A673 (cell line): ENCODE measurements around the gene KLHL35. TPM values are rescaled to one million over a fixed set of nuclear protein-coding genes. Genes with fewer than 3 reads are reported as not detected.
"Not testable (repeated sequence)": the region's sequence is repeated elsewhere in the genome, so short reads cannot be mapped to it uniquely, and the experiment has no call there.

Experiments
- BruUV-seq: library from RNA; stranded (reverse); fragments of 400-500 nt; replicated peaks from 2 replicates; lab custom pipeline; 2021; lab: Mats Ljungman, UMichigan
- CTCF ChIA-PET: fragments of 300-600 bp; sonication (Branson Sonifier 250); formaldehyde crosslinking; loops from one replicate; lab custom pipeline; 2022; ENCODE audit warnings: antibody characterized with exemption; lab: Charles Lee
- POLR2A ChIA-PET: fragments of 300-600 bp; sonication (Branson Sonifier 250); formaldehyde crosslinking; loops from one replicate; lab custom pipeline; 2022; ENCODE audit warnings: antibody characterized with exemption; ENCODE audit not compliant: low non-redundant PET; lab: Charles Lee
- DNase-seq: peaks from one replicate; pipeline ENCODE4 v3.0.0-alpha.2; 2015; ENCODE audit warnings: low spot score
- H3K27ac ChIP-seq: fragments of 200-600 bp; sonication (generic); 2 replicates; pipeline ENCODE4 v1.5.1; 2016; ENCODE audit warnings: mixed run types, low read depth, mild to moderate bottlenecking, mixed read lengths, antibody characterized with exemption, low read length; ENCODE audit not compliant: poor library complexity, severe bottlenecking
- H3K27me3 ChIP-seq: fragments of 200-600 bp; sonication (generic); replicated peaks from 2 replicates; pipeline ENCODE4 v1.6.1; 2017; ENCODE audit warnings: mixed run types, low read depth, mild to moderate bottlenecking, mixed read lengths, antibody characterized with exemption, low read length; ENCODE audit not compliant: insufficient read depth, poor library complexity
- H3K36me3 ChIP-seq: fragments of 200-600 bp; sonication (generic); 2 replicates; pipeline ENCODE4 v1.6.1; 2016; ENCODE audit warnings: mixed run types, mild to moderate bottlenecking, mixed read lengths, antibody characterized with exemption, low read length; ENCODE audit not compliant: insufficient read depth, poor library complexity, severe bottlenecking
- H3K4me1 ChIP-seq: fragments of 200-600 bp; sonication (generic); 2 replicates; pipeline ENCODE4 v1.6.1; 2017; ENCODE audit warnings: mixed run types, mild to moderate bottlenecking, mixed read lengths, antibody characterized with exemption, low read length; ENCODE audit not compliant: insufficient read depth, poor library complexity, severe bottlenecking
- H3K4me3 ChIP-seq: fragments of 200-600 bp; sonication (generic); 2 replicates; pipeline ENCODE4 v1.5.1; 2016; ENCODE audit warnings: low read depth, mixed run types, mild to moderate bottlenecking, mixed read lengths, low read length; ENCODE audit not compliant: poor library complexity, severe bottlenecking
- H3K9me3 ChIP-seq: fragments of 200-600 bp; sonication (generic); 2 replicates; pipeline ENCODE4 v1.6.1; 2016; ENCODE audit warnings: mixed run types, low read depth, mild to moderate bottlenecking, mixed read lengths, antibody characterized with exemption, low read length; ENCODE audit not compliant: poor library complexity, severe bottlenecking
- CTCF ChIP-seq: fragments of 300-800, 200-600 bp; sonication (generic); conservative IDR thresholded peaks from 2 replicates; pipeline ENCODE4 v1.5.1; 2017; ENCODE audit warnings: low read depth, mild to moderate bottlenecking, antibody characterized with exemption, low read length, moderate library complexity, mixed read lengths
- EZH2 ChIP-seq: fragments of 200-600 bp; sonication (generic); IDR thresholded peaks from 2 replicates; pipeline ENCODE4 v1.6.1; 2017; ENCODE audit warnings: borderline replicate concordance, low read depth, mild to moderate bottlenecking, mixed read lengths, antibody characterized with exemption, low read length; ENCODE audit not compliant: poor library complexity, severe bottlenecking
- intact Hi-C: fragments of 100-400 bp; cut with micrococcal nuclease; formaldehyde crosslinking; loops from one replicate; pipeline ENCODE4 v1.10.0; 2022; ENCODE audit not compliant: unreplicated experiment
- total RNA-seq: library from RNA; stranded (reverse); gene quantifications from 2 replicates; pipeline ENCODE4 v1.2.3, GENCODE V29; 2021

The KLHL35 gene
- total RNA-seq, 1 experiment from 2014 or later: 0.88 TPM

- no peaks in the 10 kb centered on the region for H3K27me3 ChIP-seq
- TF ChIP-seq EZH2: no peak
- no peaks in the 10 kb centered on the region for H3K4me1 ChIP-seq
- CTCF ChIA-PET: no interaction called here
- DNase-seq: no peak
- H3K4me3 ChIP-seq: no peak overlapping the region
- H3K27ac ChIP-seq: no peak overlapping the region
- POLR2A ChIA-PET: no interaction called here
- H3K36me3 ChIP-seq: no peaks in the 10 kb centered on the region
- no peaks in the 10 kb centered on the region for H3K9me3 ChIP-seq
- intact Hi-C loops: no loop called here
- BruUV-seq: no TSS peak
These were observed 49.8 kb downstream of the KLHL35 start for GRCh38 chr11:75383246-75383645.

GRCh38 chr11:75380716-75381420 is 52.1 kb downstream of the KLHL35 start:
- no peak overlapping the region for H3K4me3 ChIP-seq
- ChIA-PET CTCF (no interaction called here), POLR2A (interaction anchor here (0.6 kb wide), 1 partner anchor 13 kb away, joined by 3 read pairs; no protein-coding TSS in a partner anchor)
- TF ChIP-seq CTCF (no peak), EZH2 (no peak)
- H3K9me3 ChIP-seq: no peaks in the 10 kb centered on the region
- no peak for DNase-seq
- no TSS peak for BruUV-seq
- no peak overlapping the region for H3K27ac ChIP-seq
- no peaks in the 10 kb centered on the region for H3K36me3 ChIP-seq
- intact Hi-C loops: loop anchor here (2.0 kb wide), 1 partner anchor 14 kb away; no protein-coding TSS in a partner anchor
- H3K27me3 ChIP-seq: no peaks in the 10 kb centered on the region
- H3K4me1 ChIP-seq: no peaks in the 10 kb centered on the region

- Histone ChIP-seq H3K4me3 (no peak overlapping the region), H3K36me3 (no peaks in the 10 kb centered on the region), H3K27me3 (no peaks in the 10 kb centered on the region), H3K4me1 (no peaks in the 10 kb centered on the region), H3K27ac (no peak overlapping the region), H3K9me3 (no peaks in the 10 kb centered on the region)
- no peak for TF ChIP-seq CTCF
- no peak for TF ChIP-seq EZH2
- CTCF ChIA-PET: no interaction called here
- POLR2A ChIA-PET: interaction anchor here (0.6 kb wide), 1 partner anchor 8 kb away, joined by 9 read pairs; no protein-coding TSS in a partner anchor
- no peak for DNase-seq
- intact Hi-C loops: loop anchor here (2.0 kb wide), 1 partner anchor 13 kb away; no protein-coding TSS in a partner anchor
- BruUV-seq: no TSS peak
These were observed 52.8 kb downstream of the KLHL35 start for GRCh38 chr11:75380245-75380644.

GRCh38 chr11:75378776-75379175 is 54.2 kb downstream of the KLHL35 start:
- H3K9me3 ChIP-seq, H3K4me3 ChIP-seq, DNase-seq, intact Hi-C loops, BruUV-seq, H3K36me3 ChIP-seq, H3K4me1 ChIP-seq, H3K27ac ChIP-seq, POLR2A ChIA-PET, CTCF ChIA-PET, H3K27me3 ChIP-seq: not testable (repeated sequence)
